OCI-LY1 (cell line): Measurements from ENCODE around the gene MYEOV.

Source experiments
- H2AFZ ChIP-seq: fragments of 200-600 bp; sonication (generic), shearing (Covaris generic); 2 replicates; pipeline ENCODE4 v1.6.0; 2014; ENCODE audit warnings: antibody characterized with exemption, mild to moderate bottlenecking, low read length
- H3F3A ChIP-seq: fragments of 200-600 bp; sonication (generic), shearing (Covaris generic); 2 replicates; pipeline ENCODE4 v1.6.0; 2014; ENCODE audit warnings: mild to moderate bottlenecking, antibody characterized with exemption, low read length, moderate library complexity; ENCODE audit not compliant: insufficient read depth
- H3K27ac ChIP-seq: fragments of 200-600 bp; sonication (generic); 2 replicates; pipeline ENCODE4 v1.5.1; 2014; ENCODE audit warnings: low read length, mixed run types, mild to moderate bottlenecking, low read depth; ENCODE audit not compliant: poor library complexity, severe bottlenecking
- H3K27me3 ChIP-seq: fragments of 200-600 bp; sonication (generic); 2 replicates; pipeline ENCODE4 v1.6.0; 2014; ENCODE audit warnings: antibody characterized with exemption, mild to moderate bottlenecking, low read length, moderate library complexity; ENCODE audit not compliant: insufficient read depth
- H3K36me3 ChIP-seq: fragments of 200-600 bp; sonication (generic); 2 replicates; pipeline ENCODE4 v1.6.1; 2014; ENCODE audit warnings: mild to moderate bottlenecking, antibody characterized with exemption, low read length, moderate library complexity, mixed read lengths; ENCODE audit not compliant: insufficient read depth
- H3K4me1 ChIP-seq: fragments of 200-600 bp; sonication (generic); 2 replicates; pipeline ENCODE4 v1.5.1; 2014; ENCODE audit warnings: mild to moderate bottlenecking, low read length, moderate library complexity; ENCODE audit not compliant: insufficient read depth, severe bottlenecking
- H3K4me2 ChIP-seq: fragments of 200-600 bp; sonication (generic), shearing (Covaris generic); 2 replicates; pipeline ENCODE4 v1.6.1; 2014; ENCODE audit warnings: low read length
- H3K4me3 ChIP-seq: fragments of 200-600 bp; sonication (generic); 2 replicates; pipeline ENCODE4 v1.5.1; 2014; ENCODE audit warnings: low read length, low read depth, mild to moderate bottlenecking, mixed read lengths; ENCODE audit not compliant: poor library complexity, severe bottlenecking
- H3K79me2 ChIP-seq: fragments of 200-600 bp; shearing (Covaris generic); 2 replicates; pipeline ENCODE4 v1.6.1; 2016; ENCODE audit warnings: mixed run types, low read length, mixed read lengths; ENCODE audit not compliant: insufficient read depth
- H3K9ac ChIP-seq: fragments of 200-600 bp; sonication (generic), shearing (Covaris generic); 2 replicates; pipeline ENCODE4 v1.6.1; 2014; ENCODE audit warnings: mild to moderate bottlenecking, low read length, mixed read lengths
- H3K9me2 ChIP-seq: fragments of 200-600 bp; sonication (generic), shearing (Covaris generic); 2 replicates; pipeline ENCODE4 v1.6.1; 2014; ENCODE audit warnings: low read depth, mild to moderate bottlenecking, low read length, mixed read lengths
- H3K9me3 ChIP-seq: fragments of 200-600 bp; shearing (Covaris generic); 2 replicates; pipeline ENCODE4 v1.6.1; 2014; ENCODE audit warnings: low read length, mixed read lengths
- H4K20me1 ChIP-seq: fragments of 200-600 bp; sonication (generic), shearing (Covaris generic); 2 replicates; pipeline ENCODE4 v1.6.0; 2016; ENCODE audit warnings: mild to moderate bottlenecking, low read length; ENCODE audit not compliant: insufficient read depth
- EZH2 ChIP-seq: fragments of 200-600 bp; sonication (generic), shearing (Covaris generic); IDR thresholded peaks from 2 replicates; pipeline ENCODE4 v1.8.0; 2017; ENCODE audit warnings: borderline replicate concordance, mixed run types, mild to moderate bottlenecking, antibody characterized with exemption, low read length, moderate library complexity, mixed read lengths
- TF ChIP-seq, protein P1 (sequence below): fragments of 200-600 bp; sonication (generic), shearing (Covaris generic); IDR thresholded peaks from 2 replicates; pipeline ENCODE4 v1.5.1; 2017; ENCODE audit warnings: mild to moderate bottlenecking, antibody characterized with exemption, low read length, moderate library complexity, mixed read lengths

The MYEOV gene

DNA sequence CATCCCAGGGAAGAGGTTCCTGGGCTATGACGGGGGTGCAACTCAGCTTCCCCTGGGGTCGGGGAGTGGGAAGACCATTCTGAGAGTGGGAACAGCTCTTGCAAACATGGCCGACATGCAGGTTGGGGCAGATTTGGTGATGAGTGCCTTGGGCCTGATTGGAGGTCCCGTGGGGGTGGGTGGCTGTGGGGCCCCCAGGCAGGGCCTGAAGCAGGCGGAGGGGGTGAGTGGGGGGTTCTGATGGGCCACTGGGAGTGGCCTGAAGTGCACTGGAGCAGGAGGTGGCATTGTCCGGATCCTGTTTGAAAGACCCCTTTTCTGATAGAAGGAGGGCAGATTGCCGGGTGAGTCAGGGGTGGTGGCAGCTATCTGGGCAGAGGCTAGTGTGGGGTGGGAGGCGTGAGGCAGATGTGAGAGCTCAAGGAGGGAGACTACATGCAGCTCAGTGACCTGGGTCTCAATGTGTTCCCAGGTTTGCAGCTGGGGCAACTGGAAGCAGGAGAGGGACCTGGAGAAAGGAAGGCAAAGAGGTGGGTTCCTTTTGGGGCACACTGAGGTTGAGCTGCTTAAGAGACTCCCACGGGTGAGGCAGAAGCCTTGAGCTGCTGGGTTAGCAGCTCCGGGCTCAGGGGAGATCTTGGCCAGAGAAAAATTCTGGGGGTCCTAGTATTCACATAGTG is 15.1 kb downstream of the MYEOV start:
- H4K20me1 ChIP-seq, result no peaks in the 10 kb centered on the region
- no peak for TF ChIP-seq EZH2
- H2AFZ ChIP-seq, result no peak overlapping the region
- no peaks in the 10 kb centered on the region for H3K36me3 ChIP-seq
- no peaks in the 10 kb centered on the region for H3K79me2 ChIP-seq
- H3K27ac ChIP-seq, result no peak overlapping the region
- no peaks in the 10 kb centered on the region for H3F3A ChIP-seq
- H3K9me2 ChIP-seq, result no peaks in the 10 kb centered on the region
- no peak overlapping the region for H3K4me3 ChIP-seq
- H3K4me2 ChIP-seq, result no peak overlapping the region
- peaks cover 7% of the 10 kb centered on the region; the same call in 1 of the 2 replicates for H3K27me3 ChIP-seq
- no peaks in the 10 kb centered on the region for H3K4me1 ChIP-seq
- no peak overlapping the region for H3K9ac ChIP-seq
- no peaks in the 10 kb centered on the region for H3K9me3 ChIP-seq

DNA sequence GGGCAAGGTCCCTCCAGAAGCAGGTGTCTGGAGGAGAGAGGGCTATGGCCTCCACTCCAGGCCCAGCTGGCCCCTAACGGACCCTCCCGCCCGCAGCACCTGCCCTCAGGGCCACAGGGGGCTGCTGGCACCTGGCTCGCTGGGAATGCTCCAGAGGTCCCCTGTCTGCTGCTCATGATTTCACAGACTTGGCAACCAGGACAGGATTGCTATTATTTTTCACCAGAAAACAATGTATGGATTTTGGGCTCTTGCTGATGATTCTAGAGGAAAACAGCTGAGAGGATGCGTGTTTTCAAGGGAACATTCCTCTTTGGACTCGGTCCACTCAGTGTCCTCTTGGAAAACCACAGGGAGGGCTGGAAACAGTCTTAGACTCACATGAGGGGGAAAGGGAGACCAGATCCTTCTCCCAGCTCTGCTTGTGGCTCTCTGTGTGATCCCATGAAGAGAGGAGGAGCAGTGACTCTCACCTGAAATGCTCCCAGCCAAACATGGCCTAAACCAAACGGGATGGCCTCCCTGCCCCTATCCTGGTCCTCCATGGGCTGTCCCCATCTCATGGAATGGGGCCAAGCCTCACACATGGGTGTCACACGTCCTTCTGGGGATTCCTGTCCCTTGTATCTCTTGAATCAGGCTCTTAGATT is 15.8 kb downstream of the MYEOV start:
- Histone ChIP-seq H3K9ac (no peak overlapping the region), H3K79me2 (no peaks in the 10 kb centered on the region), H3K27ac (no peak overlapping the region), H3K4me1 (no peaks in the 10 kb centered on the region), H3K4me2 (no peak overlapping the region), H3F3A (no peaks in the 10 kb centered on the region), H3K36me3 (no peaks in the 10 kb centered on the region), H3K4me3 (no peak overlapping the region), H2AFZ (no peak overlapping the region), H3K27me3 (peaks cover 7% of the 10 kb centered on the region; the same call in 1 of the 2 replicates), H4K20me1 (no peaks in the 10 kb centered on the region), H3K9me2 (no peaks in the 10 kb centered on the region), H3K9me3 (no peaks in the 10 kb centered on the region)
- TF ChIP-seq EZH2, result no peak
- TF ChIP-seq, protein P1, sequence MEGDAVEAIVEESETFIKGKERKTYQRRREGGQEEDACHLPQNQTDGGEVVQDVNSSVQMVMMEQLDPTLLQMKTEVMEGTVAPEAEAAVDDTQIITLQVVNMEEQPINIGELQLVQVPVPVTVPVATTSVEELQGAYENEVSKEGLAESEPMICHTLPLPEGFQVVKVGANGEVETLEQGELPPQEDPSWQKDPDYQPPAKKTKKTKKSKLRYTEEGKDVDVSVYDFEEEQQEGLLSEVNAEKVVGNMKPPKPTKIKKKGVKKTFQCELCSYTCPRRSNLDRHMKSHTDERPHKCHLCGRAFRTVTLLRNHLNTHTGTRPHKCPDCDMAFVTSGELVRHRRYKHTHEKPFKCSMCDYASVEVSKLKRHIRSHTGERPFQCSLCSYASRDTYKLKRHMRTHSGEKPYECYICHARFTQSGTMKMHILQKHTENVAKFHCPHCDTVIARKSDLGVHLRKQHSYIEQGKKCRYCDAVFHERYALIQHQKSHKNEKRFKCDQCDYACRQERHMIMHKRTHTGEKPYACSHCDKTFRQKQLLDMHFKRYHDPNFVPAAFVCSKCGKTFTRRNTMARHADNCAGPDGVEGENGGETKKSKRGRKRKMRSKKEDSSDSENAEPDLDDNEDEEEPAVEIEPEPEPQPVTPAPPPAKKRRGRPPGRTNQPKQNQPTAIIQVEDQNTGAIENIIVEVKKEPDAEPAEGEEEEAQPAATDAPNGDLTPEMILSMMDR, result no peak

DNA sequence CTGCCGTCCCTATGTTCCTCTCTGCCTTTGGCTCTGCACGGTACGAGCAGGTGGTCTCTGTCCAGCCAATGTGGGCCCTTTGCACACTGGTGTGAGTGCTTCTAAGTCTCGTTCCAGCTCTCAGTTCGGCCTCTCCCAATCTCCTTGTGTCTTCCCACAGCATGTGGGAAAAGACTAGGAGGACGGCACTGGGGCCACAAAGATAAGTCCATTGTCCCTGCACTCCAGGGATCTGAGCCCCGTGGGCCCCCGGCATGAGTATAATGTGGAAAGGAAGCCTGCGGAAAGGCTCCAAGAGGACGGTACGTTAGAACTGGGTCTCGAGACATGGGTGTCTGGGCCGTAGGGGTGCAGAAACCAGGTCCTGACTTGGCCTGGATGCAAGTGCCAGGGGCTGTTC is 16.4 kb downstream of the MYEOV start:
- H4K20me1 ChIP-seq, result no peaks in the 10 kb centered on the region
- TF ChIP-seq EZH2, result no peak
- TF ChIP-seq, protein P1, result no peak
- H3K4me1 ChIP-seq, result no peaks in the 10 kb centered on the region
- no peaks in the 10 kb centered on the region for H3K79me2 ChIP-seq
- H3K4me3 ChIP-seq, result no peak overlapping the region
- H3K27ac ChIP-seq, result no peak overlapping the region
- no peak overlapping the region for H3K9ac ChIP-seq
- no peaks in the 10 kb centered on the region for H3K9me2 ChIP-seq
- H3K36me3 ChIP-seq, result no peaks in the 10 kb centered on the region
- no peaks in the 10 kb centered on the region for H3K9me3 ChIP-seq
- no peaks in the 10 kb centered on the region for H3F3A ChIP-seq
- peaks cover 7% of the 10 kb centered on the region; the same call in 1 of the 2 replicates for H3K27me3 ChIP-seq
- no peak overlapping the region for H2AFZ ChIP-seq
- H3K4me2 ChIP-seq, result no peak overlapping the region
